NCI-H1105 (cell line): ENCODE results near the gene HSP90B1.

Experiments
- DNase-seq: peaks from one replicate; lab custom pipeline; 2025; lab: John Stamatoyannopoulos, UW

Gene HSP90B1

GRCh38 chr12:103930034-103930786 is at the start of gene HSP90B1:
TSS of gene HSP90B1 (plus strand) at chr12:103930410. CDS start at chr12:103930516, 106 bp downstream.
- DNase-seq = peak; percentile 100

- DNase-seq = no peak
Observed at GRCh38 chr12:103881261-103881660, 48.9 kb upstream of the HSP90B1 start.

GRCh38 chr12:103882861-103883596 is 47.2 kb upstream of the HSP90B1 start:
- DNase-seq = no peak

GRCh38 chr12:103883908-103884307 is 46.3 kb upstream of the HSP90B1 start:
- DNase-seq = no peak

- peak; percentile 10 for DNase-seq
Observed at GRCh38 chr12:103884316-103884715, 45.9 kb upstream of the HSP90B1 start.

GRCh38 chr12:103886195-103886797 is 43.9 kb upstream of the HSP90B1 start:
- DNase-seq = no peak

- no peak for DNase-seq
Observed at GRCh38 chr12:103887738-103888137, 42.5 kb upstream of the HSP90B1 start.

GRCh38 chr12:103897316-103897715 is 32.9 kb upstream of the HSP90B1 start:
- DNase-seq = no peak

GRCh38 chr12:103901518-103902173 is 28.6 kb upstream of the HSP90B1 start:
- peak; percentile 56 for DNase-seq

GRCh38 chr12:103903993-103904392 is 26.2 kb upstream of the HSP90B1 start:
- no peak for DNase-seq

GRCh38 chr12:103905730-103906349 is 24.4 kb upstream of the HSP90B1 start:
- no peak for DNase-seq

- DNase-seq = no peak
Observed at GRCh38 chr12:103908246-103908541, 22.0 kb upstream of the HSP90B1 start.

- DNase-seq = no peak
Observed at GRCh38 chr12:103908877-103909276, 21.3 kb upstream of the HSP90B1 start.

GRCh38 chr12:103909811-103910210 is 20.4 kb upstream of the HSP90B1 start:
- no peak for DNase-seq

GRCh38 chr12:103912069-103912468 is 18.1 kb upstream of the HSP90B1 start:
- no peak for DNase-seq

- DNase-seq = no peak
Observed at GRCh38 chr12:103913100-103913499, 17.1 kb upstream of the HSP90B1 start.

- DNase-seq = no peak
Observed at GRCh38 chr12:103915306-103915705, 14.9 kb upstream of the HSP90B1 start.

- no peak for DNase-seq
Observed at GRCh38 chr12:103917873-103918272, 12.3 kb upstream of the HSP90B1 start.

GRCh38 chr12:103924761-103925641 is 5.2 kb upstream of the HSP90B1 start:
- no peak for DNase-seq

- DNase-seq = no peak
Observed at GRCh38 chr12:103928682-103929045, 1.5 kb upstream of the HSP90B1 start.
